ENCODE measurements around the gene NCBP2.

The NCBP2 gene

DNA sequence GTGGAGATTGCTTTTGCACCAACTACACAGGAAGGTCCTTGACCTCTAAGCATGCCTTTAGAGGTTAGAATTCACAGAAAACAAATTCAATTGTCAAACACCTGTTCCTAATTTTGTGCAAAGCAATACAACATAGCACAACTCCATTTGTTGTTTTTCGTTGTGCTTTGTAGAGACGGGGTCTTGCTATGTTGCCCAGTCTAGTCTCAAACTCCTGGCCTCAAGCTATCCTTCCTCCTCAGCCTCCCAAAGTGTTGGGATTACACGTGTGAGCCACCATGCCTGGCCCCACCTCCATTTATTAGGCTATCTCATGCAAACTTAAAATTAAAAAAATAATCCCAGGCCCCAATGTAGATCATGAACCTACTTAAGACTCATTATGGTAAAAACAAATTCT is 6.0 kb downstream of the NCBP2 start:
- no peak for DNase-seq

DNA sequence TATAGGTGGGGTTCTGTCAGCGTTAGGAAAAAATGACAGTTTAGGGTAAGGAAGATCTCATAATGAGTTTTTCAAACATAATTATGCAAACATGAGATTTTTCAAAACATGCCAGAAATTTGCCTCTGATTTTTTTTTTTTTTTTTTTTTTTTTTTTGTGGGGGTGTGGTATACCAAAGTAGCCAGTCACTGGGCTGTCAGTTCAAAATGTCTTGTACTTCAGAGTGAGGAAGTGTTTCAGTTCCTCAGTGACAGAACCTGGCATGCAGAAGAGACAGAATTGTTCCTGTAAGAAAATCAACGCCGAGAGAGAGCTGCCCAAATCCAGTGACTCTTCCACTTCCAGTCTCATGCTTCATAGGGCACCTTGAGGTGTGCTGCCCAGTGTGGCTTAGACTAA is 9.7 kb downstream of the NCBP2 start:
- DNase-seq, result no peak

- DNase-seq, result no peak
Observed at GRCh38 chr3:196931828-196932587, 10.3 kb downstream of the NCBP2 start.

DNA sequence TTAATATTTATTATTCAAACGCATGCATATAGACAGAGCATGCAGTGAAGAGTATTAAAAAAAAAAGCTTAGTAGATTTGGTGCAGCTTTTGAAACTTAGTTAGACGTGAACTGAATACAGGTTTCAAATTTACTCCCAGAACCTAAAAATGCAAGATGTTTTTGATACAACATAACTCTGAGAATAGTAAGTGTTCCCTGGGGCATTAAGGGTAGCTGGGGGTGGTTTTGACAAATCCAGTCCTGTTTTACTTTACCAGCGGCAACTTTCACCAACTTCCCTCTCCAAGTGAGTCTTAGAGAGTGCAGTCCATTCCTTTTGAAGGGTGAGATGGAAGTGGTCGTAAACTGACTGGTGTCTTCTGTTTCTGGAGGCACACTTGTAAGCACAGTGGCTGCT is 11.2 kb downstream of the NCBP2 start:
- no peak for DNase-seq

- no peak for DNase-seq
Observed at GRCh38 chr3:196927571-196928453, 14.5 kb downstream of the NCBP2 start.

DNA sequence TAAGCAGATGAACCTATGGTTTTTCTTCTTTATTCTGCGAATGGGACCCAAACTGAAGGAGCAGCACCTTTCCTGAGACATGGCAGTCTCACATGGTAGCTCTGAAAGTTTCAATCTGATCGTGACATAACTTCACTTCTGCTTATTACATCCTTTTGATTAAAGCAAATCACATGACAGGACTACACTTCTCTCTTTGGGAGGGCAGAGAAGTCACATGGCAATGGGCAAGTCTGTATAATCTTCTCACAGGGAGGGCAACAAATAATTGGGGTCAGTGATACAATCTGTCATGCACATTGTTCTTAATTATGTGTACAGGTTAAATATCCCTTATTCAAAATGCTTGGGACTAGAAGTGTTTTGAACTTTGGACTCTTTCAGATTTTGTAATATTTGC is 21.6 kb downstream of the NCBP2 start:
- DNase-seq, result no peak

DNA sequence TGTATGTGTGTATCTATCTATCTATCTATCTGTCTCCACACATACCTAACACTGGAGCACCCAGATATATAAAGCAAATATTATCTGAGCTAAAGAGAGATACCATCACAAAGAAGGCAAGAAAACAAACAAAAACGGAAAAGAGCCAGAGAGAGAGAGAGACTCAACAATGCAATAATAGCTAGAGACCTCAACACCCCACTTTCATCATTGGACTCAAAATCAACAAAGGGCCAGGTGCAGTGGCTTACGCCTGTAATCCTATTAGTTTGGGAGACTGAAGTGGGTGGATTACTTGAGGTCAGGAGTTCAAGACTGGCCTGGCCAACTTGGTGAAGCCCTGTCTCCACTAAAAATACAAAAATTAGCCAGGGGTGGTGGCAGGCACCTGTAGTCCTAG is 23.4 kb downstream of the NCBP2 start:
- no peak for DNase-seq

GRCh38 chr3:196916995-196917394 is 25.3 kb downstream of the NCBP2 start:
- no peak for DNase-seq

GRCh38 chr3:196916221-196916620 is 26.1 kb downstream of the NCBP2 start:
- no peak for DNase-seq

GRCh38 chr3:196915375-196915774 is 27.0 kb downstream of the NCBP2 start:
- no peak for DNase-seq

DNA sequence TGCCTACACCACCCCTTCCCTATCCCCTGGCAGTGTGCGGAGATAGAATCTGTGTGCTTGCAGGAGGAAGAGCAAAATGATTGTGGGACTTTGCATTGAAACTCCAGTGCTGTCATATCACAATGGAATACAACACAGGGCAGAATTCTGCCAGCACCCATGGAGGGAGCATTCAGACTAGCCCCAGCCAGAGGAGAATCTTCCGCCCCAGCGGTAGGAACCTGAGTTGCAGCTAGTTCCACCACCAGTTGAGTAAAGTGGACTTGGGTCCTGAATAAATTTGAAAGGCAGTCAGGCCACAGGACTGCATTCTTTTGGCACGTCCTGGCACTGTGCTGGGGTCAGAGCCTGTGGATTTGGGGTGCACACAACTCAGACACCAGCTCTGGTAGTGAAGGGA is 27.5 kb downstream of the NCBP2 start:
- DNase-seq, result no peak

GRCh38 chr3:196903740-196904139 is 38.6 kb downstream of the NCBP2 start:
- DNase-seq, result no peak

DNA sequence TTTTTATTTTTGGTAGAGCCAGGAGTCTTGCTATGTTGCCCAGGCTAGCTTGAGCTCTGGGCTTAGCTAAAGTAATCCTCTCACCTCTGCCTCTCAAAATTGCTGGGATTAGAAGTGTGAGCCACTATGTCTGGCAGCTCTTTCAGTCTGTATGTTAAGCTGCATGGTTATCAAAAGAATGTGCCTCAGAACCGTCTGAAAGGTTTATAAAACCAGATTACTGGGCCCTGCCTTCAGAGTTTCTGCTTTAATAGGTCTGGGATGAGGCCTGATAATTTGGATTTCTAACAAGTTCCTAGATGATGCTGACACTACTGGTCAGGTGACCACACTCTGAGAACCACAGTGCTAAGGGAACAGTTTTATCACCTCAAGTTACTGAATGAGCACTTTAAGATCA is 40.0 kb downstream of the NCBP2 start:
- no peak for DNase-seq

DNA sequence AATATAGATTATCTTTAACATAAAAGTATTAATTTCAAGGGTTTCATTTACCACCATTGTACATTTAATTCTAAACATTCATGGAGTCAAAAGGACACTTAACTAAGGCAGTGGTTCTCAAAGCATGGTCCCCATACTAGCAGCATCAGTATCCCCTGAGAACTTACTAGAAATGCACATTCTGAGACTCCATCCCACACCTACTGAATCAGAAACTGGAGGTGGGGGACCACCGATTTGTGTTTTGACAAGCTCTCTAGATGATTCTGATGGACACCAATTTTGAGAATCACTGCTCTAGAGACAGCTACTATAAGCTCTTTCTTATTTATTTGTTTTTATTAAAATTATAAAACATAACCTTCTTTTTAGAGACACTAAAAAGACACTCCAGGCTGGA is 40.6 kb downstream of the NCBP2 start:
- DNase-seq, result no peak

- DNase-seq, result no peak
Observed at GRCh38 chr3:196896229-196896628, 46.1 kb downstream of the NCBP2 start.

DNA sequence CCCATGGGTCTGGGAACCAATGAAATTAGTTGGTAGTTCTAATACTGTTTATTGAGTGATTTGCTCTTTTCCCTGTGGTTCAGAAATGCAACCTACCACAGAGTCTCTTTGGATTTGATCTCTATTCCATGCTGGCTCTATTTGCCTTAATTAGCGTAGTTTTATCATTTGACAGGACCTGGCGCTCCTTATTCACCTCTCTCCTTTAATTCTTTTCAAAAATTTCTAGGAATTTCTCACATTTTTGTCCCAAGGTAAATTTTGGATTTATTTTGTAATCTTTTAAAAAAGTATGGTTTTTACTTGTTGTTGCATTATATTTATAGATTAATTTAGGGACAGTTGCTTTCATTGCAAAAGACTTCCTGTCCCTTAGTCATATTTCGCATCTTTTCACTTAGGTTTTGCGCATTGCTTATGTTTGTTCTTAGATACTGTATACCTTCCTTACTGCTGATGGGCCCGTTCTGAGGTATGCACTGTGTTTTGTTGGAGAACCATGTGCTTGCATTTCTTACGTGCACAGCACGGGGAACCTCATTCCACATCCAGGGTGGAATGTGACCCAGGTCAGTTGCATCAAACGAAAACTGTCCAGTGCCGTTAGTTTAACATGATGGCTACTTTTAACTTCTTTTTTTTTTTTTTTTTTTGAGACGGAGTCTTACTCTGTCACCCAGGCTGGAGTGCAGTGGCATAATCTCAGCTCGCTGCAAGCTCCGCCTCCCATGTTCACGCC is 47.6 kb downstream of the NCBP2 start:
- no peak for DNase-seq

DNA sequence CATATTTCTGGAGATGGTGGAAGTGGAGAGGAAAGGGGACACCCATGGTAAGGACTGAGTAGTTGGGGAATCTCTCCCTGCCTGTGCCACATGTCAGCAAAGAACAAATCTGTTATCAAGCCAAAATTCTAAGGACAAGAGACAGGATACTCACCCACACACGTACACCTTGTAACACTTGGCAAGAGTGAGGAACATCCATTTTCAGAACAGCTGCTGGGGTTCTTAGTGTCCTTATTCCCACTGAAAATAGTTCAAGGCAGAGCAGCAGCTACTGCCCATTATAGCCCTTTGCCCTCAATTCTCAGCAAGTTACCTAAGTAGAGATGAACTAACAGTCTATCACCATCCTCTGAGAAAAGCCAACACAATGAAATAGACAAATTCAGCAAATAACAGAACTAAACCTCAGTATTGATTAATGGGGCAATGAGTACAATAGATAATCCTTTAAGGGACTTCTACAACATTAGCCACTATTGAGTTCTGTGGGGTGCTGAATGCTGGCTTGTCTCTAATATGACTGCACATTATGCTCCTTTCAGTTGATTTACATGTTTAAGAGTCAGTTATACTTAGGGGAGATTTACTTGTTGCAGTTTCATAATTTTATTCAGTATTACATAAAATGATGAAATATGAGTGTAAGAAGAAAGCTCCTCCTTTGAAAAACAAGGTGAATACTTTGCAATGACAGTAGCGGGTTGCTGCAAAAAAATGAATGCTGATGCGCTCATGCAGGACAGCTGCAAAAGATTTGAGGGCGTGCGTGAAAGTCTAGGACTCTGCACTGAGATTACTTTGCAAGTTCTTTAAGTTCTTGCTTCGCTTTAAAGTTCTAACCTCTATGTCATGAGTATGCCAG is 52.3 kb downstream of the NCBP2 start:
- no peak for DNase-seq

DNA sequence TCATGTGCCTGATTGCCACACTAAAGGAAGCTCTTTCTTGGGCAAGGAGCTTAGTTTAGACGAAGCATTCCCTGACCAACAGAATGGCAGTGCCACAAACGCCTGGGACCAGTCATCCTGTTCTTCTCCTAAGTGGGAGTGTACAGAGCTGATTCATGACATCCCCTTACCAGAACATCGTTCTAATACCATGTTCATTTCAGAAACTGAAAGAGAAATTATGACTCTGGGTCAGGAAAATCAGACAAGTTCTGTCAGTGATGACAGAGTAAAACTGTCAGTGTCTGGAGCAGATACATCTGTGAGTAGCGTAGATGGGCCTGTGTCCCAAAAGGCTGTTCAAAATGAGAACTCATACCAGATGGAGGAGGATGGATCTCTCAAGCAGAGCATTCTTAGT is 56.2 kb downstream of the NCBP2 start:
- DNase-seq, result no peak
